DMS 273 (cell line): ENCODE measurements around the gene TFDP3.

Source experiments
- DNase-seq: peaks from one replicate; lab custom pipeline; 2025; ENCODE audit not compliant: unreplicated experiment; lab: John Stamatoyannopoulos, UW

Gene TFDP3, protein sequence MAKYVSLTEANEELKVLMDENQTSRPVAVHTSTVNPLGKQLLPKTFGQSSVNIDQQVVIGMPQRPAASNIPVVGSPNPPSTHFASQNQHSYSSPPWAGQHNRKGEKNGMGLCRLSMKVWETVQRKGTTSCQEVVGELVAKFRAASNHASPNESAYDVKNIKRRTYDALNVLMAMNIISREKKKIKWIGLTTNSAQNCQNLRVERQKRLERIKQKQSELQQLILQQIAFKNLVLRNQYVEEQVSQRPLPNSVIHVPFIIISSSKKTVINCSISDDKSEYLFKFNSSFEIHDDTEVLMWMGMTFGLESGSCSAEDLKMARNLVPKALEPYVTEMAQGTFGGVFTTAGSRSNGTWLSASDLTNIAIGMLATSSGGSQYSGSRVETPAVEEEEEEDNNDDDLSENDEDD

DNA sequence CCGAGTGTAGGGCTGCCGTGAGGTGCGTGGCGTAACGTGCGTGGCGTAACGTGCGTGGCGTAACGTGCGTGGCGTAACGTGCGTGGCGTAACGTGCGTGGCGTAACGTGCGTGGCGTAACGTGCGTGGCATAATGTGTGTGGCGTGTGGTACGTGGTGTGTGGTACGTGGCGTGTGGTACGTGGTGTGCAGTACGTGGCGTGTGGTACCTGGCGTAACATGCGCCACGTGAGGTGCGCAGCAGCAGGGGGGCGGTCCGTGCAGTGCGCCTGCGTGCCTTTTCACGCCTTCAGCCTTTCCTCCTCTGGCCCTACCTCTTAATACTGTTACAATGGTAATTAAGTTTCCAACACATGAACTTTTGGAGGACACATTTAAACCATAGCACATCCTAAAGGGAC is at the start of gene TFDP3:
TFDP3 (minus strand) TSS at position 26 of the 400 bp plus-strand sequence. CDS start 95 bp downstream, outside the sequence.
- DNase-seq, result no peak

DNA sequence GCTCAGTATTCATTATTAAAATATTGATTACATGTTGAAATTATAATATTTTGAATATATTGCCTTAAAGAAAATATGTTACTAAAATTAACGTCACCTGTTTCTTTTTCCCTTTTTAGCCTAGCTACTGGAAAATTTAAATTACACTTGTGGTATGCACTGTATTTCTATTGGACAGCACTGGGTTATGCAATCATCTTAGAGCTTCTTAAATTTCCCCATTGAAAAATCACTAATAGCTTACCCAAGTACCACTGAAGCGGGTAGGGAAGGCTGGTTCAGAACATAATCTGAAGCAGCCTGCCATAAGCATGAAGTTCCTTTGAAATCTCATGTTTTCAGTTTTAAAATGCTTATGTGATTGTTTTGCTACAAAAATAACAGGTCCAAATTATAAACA is 49.5 kb upstream of the TFDP3 start:
- no peak for DNase-seq

DNA sequence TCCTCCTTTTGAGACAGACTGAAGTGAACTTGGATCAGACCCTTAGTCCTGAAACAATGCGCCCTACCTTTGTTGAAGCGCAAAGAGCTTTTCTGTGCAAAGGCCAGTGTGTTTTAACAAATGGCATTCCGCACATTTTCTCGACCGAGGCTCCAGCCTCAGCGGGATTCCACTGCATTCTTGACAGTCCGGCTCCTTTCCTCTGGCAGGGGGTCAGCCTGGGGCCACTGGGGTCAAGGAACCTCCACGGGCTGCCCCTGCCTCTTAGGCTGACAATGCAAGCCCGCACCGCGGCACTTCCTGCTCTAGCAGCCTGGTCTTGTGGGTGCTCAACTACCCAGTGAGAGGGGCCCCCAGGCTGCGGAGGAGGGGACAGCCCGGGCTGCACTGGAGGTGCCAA is 47.2 kb upstream of the TFDP3 start:
- no peak for DNase-seq

DNA sequence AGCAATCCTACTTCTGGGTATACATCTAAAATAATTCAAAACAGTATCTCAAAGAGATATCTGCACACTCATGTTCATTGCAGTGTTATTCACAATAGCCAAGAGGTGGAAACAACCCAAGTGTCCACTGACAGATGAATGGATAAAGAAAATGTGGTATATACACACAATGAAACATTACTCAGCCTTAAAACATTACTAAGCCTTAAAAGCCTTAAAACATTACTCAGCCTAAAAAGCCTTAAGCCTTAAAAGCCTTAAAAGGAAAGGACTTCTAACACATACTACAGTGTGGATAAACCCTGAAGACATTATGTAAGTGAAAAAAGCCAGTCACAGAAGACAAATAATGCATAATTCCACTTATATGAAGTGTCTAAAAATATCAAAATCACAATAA is 40.3 kb upstream of the TFDP3 start:
- no peak for DNase-seq

DNA sequence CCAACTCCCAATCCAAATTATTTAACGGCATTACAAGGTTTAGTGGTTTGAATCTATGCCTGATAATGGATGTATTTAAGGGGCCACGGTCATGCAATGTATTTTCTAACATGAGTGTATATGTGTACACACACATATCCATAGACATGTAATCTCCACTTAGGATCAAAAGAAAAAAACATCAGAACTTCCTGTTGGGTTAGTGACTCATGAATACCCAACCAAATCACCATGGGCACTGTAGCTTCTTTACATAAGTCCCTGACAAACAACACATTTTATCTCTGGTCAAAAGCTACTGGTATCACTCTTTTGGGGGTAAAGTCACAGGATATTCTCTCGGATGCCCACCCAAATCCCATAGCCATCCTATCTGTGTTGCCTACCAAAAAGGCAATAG is 36.5 kb upstream of the TFDP3 start:
- DNase-seq, result no peak

DNA sequence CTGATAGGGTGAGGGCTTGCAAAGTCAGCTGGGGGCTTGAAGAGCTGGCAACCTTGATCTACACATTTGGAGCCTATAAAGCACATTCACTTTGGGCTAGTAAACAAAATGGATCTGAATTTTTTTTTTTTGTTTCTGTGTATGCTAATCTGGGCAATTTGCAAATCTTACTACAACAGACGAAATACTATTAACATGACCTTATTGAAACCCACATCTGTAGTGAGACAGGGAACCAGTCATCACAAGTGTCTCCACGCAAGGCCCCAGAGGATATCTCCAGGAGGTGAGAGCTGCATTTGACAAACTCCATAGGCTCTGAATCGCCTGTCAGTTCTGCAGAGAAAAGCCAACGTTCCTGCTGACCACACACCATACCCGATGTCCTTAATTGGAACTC is 33.0 kb upstream of the TFDP3 start:
- no peak for DNase-seq

DNA sequence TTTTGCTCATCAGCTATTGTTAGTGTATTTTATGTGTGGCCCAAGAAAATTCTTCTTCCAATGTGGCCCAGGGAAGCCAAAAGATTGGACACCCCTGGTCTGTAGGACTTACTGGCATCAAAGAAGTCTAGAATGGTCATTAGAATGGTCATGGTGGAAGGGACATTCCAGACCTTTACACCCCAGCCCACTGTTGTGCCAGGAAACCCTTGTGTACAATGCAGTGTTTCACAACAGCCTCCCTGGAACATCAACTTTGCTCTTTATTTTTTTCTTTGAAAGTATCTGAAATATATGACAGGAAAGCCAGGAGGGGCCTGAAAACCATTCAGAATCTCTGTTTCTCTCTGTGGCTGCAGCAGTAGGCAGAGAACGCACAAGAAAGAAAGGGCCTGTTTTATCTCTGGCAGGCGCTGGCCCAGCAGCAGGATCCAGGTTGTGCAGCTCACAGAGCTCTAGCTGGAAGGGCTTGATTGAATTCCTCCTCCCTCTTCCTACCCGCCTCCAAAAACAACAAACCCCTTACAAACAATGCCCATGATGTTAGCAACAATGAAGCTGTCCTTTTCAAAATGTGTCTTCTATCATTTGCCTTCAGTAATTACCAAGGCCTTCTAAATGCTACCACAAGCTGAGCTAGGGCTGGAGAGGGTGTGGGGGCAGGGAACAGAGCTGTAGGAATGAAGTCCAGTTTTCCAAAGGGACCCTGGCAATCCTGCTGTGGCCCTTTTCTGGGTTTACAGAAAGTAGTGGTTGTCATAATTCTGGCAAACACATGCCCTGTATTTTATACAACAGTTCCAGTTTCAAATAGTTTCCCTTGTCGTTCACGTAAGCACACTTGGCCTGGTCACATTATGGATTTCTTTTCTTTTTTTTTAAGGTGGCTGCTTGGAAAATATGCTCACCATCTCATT is 32.3 kb upstream of the TFDP3 start:
- no peak for DNase-seq

DNA sequence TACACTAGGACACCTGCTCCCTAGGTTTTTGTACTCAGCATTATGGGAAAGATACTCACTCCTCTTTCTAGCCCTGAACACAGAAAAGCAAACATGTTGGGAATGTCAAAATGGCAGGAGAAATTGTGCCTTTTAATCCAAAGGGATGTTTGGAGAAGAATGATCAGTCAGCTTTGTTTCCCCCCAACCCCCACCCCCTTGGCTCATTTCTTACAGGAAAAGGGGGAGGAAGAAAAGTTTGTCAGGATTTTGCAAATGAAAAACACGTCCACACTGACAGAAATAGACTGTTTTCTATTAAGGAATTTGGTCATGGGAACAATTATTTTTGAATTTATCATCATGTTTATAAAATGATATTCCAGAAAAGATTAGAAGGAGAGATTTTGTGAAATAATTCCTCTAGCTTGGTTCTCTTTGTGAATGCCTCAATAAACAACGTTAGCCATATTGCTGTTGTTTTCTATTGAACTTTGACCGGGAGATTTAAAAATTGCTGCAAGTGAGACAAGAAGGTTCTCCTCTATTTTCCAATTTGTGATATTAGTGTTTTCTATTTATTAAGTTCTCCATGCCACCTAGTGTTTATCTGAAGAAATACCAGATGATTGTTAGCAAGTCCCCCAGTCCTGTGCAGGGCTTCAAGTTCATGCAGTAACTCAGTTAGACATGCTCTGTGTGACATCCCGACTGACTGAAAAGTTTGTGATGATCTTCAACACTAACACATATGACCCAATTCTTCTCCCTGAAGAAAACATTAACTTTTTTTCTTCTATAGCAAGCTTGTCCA is 31.3 kb upstream of the TFDP3 start:
- peak; percentile 31 for DNase-seq

DNA sequence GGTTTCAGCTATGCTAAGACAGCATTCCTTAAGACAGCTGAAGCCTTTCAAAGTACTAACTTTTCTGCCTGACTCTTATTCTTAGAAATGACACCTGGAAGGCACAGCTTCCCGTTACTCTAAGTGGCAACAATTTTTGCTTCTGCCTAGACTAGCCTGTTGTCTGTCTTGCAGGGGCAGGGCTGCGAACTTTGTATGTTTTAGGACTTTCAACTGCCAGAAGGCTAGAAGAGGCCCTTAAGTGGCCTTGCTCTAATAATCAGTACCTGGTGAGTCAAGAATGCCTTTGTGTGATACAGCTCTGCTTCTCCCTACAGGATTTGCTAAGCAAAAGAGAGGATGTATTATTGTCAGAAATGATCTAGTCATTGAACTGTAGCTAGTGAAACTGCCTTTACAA is 30.0 kb upstream of the TFDP3 start:
- DNase-seq, result no peak

DNA sequence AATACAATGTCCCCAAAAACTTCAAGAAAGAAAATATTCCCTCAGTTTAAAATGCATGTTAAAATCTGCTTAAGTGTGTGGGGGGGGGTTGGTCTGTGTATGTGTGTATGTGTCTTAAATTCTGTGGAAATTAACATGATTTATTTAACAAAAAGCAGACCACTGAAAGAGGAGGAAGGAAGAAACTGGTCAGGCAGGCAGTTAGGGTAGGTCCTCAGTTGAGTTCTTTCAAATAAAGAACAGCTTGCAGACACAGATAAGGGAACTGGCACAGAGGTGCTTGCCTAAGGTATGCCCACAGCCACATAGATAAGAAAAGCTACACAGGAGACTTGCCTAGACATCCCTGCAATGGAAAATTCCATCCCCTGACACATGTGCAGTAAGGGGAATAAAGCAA is 28.8 kb upstream of the TFDP3 start:
- no peak for DNase-seq

DNA sequence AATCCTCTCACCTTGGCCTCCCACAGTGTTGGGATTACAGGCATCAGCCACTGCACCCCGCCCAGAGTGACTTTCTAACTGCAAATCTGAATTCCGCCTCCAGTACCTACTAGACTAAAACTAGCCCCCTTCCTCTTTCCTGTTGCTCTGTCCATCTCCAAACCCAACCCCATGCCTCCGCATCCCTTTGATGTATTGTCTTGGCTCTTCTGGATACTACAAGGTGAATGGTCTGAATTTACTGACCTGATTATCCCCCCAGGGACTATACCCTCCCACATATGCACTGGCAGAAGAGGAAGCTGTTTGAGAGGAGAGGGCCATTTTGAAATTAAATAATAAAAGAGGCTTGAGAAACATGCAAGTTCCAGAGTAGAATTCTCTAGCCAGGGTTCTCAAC is 17.7 kb upstream of the TFDP3 start:
- no peak for DNase-seq

DNA sequence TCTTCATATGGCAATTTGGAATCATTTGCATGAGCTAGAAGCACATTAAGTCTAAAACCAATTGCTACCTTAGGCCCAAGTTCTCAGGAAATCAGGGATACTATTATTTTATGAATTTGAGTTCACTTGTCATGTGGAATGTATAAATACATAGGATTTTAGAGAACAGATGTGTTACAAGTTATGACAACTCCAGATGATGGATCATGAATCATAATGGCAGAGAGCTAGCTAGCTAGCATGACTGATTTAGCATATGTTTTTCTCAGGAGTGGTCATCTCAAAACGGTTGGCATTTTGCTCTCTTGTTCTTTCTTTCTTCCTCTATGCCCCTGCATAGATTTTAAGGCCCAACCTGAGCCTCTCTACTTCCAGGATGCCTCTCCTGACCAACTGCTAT is 14.2 kb upstream of the TFDP3 start:
- no peak for DNase-seq

DNA sequence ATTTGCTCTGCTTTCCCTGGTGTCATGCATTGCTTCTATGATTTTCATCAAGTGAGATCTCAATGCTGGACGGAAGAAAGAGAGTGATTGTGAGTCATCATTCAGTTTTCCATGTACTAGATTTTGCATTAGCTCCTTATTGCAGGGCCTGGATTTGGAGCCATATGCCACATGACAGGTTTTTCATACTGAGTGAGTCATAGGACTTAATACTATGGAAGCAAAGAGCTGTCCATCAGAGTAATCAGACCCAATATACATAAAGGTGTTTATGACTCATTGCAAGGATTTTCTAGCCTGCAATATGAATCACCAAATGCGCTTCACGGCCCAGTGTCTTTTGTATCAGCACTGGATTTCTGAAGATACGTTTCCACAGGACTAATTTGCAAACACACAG is 11.2 kb upstream of the TFDP3 start:
- peak; percentile 51 for DNase-seq

DNA sequence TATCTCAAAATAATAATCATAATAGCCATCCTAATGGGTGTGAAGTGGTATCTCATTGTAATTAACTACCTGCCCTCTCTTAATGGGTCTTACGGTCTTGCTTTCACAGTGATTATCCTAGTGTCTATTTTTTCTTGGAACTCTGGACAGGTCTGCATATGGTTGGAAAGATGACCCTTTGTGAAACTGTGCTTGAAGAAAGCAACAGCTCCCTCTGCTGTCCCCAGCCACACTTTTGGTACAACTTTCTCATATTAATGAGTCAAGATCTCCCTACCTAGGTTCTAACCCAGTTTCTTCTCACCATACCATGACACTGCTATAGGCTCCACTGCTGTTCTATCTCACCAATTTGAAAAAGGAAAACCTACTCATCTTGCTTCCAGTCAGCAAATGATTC is 2.4 kb downstream of the TFDP3 start:
- peak; percentile 48 for DNase-seq

DNA sequence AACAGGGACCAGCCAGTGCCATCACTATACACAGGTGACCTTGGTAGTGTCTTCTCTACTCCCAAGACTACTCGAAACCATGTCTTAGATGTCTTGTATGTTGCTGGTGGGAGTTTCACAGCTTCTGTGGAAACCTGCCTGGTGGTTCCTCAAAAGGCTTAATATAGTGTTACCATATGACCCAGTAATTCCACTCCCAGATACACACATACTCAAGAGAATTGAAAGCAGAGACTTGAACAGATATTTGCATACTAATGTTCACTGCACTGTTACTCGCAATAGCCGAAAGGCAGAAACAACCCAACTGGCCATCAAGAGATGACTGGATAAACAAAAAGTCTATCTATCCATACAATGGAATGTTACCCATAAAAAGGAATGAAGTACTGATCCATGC is 3.1 kb downstream of the TFDP3 start:
- DNase-seq, result no peak

DNA sequence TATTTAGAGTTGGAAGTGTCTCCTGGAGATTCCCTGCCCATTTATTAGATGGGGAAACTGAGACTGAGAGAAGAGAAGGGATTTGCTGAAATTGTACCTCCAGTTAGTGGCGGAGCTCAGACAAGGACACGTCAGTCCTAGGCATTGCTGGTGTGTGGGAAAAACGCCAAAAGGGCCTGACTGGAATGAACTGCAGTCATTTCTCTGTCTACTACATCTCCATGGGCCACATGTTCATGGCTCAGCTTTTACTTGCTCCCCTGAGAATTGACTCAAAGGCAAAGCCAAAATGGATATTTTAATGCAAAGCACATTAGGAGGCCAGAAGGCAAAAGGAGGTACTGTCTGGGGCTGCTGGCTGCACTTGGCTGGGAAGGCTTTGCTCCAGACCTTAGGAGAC is 3.9 kb downstream of the TFDP3 start:
- peak; percentile 13 for DNase-seq

DNA sequence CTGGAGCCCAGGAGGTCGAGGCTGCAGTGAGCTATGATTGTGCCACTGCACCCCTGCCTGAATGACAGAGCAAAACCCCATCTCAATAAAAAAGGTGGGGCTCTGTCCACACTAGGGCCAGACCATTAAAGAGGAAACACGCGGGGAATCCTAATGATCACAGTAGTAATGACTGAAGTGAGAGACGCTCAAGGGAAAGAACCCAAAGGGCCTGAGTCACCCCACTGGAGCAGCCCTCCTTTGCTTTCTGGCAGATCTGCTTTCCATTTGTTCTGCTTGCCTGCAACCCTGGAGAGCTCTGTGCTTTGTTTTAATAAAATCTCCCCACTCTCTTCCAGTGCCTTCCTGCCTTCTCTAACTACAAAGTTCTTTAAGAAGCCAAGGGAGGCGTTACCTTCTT is 5.0 kb downstream of the TFDP3 start:
- no peak for DNase-seq

DNA sequence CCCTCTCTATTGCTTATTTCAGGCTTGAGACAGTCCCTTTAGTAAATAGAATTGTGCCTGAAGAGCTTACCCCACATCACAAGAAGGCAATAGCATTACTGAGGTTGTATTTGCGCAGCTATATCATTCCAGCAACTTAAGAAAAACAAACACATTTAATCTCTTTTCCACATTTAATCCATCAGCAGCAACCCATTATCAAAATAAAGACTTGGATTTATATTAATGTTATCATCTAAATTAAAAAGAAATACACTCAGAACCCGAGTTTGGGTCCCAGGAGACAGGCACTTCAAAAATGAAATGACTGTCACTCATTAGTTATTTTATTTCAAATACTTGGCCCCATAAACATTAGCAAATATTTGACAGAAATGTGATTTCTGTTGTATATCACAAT is 10.4 kb downstream of the TFDP3 start:
- DNase-seq, result no peak

DNA sequence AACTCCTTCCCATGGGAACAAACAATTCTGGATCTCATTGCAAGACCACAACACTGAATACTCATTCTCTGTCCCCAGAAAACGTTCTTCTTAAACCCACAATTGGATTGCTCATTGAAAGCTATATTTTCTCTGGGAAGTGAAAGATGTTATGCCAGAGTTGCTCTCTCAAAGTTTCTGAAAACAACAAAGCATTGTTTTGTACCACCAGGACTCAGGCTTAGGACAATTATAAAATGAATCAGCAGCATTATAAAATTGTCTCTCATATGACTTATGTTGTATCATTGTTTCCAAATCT is 26.5 kb downstream of the TFDP3 start:
- DNase-seq, result no peak

DNA sequence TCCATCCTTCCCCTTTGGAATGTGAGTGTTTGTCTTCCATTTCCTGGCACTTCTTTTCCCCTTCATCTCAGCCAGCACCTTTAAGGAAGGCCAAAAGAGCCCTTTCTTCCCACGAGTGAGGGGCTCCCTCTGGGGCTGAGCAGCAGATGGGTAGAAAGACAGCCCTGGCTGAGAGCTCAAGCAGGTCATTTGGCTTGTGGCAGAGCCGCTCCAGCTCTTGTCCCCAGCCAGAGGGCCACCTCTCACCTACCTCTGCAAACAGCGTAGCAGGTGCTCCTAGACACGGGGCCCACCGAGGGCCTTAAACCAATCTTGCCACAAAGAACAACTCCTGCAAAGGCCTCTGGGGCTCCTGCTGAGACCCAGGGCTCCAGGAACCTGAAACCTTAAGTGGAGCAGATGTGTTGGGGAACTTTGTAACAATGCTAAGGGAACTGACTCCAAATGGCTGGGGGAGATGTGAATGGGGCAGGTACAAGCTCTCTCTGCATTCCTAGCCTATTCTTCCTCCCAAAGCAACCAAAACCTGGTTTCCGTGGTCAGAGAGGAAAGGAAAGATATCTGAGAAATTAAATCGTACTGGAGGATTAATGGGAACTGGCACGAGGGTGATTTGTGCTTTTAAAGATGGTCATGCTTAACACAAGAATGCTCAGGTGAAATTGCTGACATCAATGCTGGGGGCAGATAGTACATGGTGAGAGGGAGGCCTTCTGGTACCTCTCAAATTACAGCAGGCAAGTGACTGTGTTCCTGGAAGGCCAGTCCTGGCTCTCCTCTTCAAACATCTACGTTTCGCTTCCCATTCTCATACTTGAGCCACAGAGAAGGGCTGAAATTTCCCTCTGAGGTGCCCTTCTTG is 27.0 kb downstream of the TFDP3 start:
- no peak for DNase-seq

DNA sequence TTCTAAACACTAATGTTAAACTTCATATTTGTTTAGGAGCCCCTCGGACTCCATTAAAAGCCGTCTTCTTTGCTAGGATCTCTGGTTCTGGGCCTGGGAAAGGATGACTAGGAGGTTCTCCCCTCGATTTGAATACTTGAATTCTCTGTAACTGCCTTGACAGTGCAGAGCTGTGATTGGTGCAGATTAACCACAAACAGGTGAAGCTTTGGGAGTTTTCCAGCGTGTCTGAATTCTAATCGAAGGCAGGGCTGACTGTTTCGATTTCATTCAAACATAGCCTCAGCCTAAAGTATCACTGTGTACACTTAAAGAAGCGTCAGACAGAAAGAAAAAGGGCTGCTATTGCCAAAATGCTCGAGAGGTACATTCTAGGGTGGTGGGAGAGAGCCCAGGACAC is 29.0 kb downstream of the TFDP3 start:
- DNase-seq, result no peak
